Measurements from ENCODE around the gene AGPAT3.

DNA sequence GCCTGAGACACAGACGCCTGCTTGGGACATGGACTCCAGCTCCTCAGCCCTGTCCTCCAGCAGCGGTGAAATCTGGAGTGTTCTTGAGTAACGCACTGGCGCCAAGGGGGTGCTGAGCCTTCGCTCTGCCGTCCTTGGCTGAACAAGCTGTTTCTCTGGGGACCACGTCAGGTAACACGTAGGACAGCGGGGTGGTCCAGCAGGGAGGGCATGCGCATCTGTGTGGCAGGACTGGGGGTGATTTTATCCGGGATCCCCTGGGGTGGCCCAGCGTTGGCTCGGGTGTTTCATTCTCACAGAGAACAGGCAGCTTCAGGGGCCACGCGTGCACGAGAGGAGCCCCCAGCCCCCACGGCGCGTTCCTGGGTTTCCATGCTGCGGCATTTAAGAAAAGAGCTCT, 61.2 kb downstream of the AGPAT3 start:
- TF ChIP-seq POLR2A (IDR thresholded peaks at IDR 0.05) = no peak
- TF ChIP-seq, protein P1, sequence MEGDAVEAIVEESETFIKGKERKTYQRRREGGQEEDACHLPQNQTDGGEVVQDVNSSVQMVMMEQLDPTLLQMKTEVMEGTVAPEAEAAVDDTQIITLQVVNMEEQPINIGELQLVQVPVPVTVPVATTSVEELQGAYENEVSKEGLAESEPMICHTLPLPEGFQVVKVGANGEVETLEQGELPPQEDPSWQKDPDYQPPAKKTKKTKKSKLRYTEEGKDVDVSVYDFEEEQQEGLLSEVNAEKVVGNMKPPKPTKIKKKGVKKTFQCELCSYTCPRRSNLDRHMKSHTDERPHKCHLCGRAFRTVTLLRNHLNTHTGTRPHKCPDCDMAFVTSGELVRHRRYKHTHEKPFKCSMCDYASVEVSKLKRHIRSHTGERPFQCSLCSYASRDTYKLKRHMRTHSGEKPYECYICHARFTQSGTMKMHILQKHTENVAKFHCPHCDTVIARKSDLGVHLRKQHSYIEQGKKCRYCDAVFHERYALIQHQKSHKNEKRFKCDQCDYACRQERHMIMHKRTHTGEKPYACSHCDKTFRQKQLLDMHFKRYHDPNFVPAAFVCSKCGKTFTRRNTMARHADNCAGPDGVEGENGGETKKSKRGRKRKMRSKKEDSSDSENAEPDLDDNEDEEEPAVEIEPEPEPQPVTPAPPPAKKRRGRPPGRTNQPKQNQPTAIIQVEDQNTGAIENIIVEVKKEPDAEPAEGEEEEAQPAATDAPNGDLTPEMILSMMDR (IDR thresholded peaks at IDR 0.05) = no peak

Measured in testis (tissue), 2 donors.